ENCODE results near the gene DBP.
"Not testable (repeated sequence)": the region's sequence is repeated elsewhere in the genome, so short reads cannot be mapped to it uniquely, and the experiment has no call there.

DBP gene

GRCh38 chr19:48638831-48639381, 1.7 kb upstream of the DBP start:
- DNase-seq, result no peak

- peak; percentile 69 to 80 for DNase-seq
Measured at GRCh38 chr19:48637948-48638830, 1.0 kb upstream of the DBP start.

GRCh38 chr19:48637449-48637947, 319 bp upstream of the DBP start:
- peak; percentile 98 to 100 for DNase-seq

GRCh38 chr19:48635966-48636858, 967 bp downstream of the DBP start:
- no peak for DNase-seq

- DNase-seq, result peak; percentile 79 to 80
Measured at GRCh38 chr19:48635263-48635965, 1.8 kb downstream of the DBP start.

- peak; percentile 94 to 96 for DNase-seq
Measured at GRCh38 chr19:48634424-48635262, 2.5 kb downstream of the DBP start.

GRCh38 chr19:48634036-48634342, 3.2 kb downstream of the DBP start:
- no peak for DNase-seq

GRCh38 chr19:48633148-48634035, 3.8 kb downstream of the DBP start:
- no peak for DNase-seq

GRCh38 chr19:48632692-48633147, 4.5 kb downstream of the DBP start:
- DNase-seq, result no peak

GRCh38 chr19:48632286-48632685, 4.9 kb downstream of the DBP start:
- DNase-seq, result not testable (repeated sequence)

GRCh38 chr19:48631225-48631624, 6.0 kb downstream of the DBP start:
- no peak for DNase-seq

- DNase-seq, result no peak
Measured at GRCh38 chr19:48630296-48631063, 6.7 kb downstream of the DBP start.

GRCh38 chr19:48629599-48630295, 7.4 kb downstream of the DBP start:
- peak in 1 of 2 donors; percentile 51 for DNase-seq

GRCh38 chr19:48629297-48629598, 7.9 kb downstream of the DBP start:
- no peak for DNase-seq

GRCh38 chr19:48628486-48629296, 8.5 kb downstream of the DBP start:
- DNase-seq, result no peak

GRCh38 chr19:48627865-48628314, 9.3 kb downstream of the DBP start:
- no peak for DNase-seq

GRCh38 chr19:48627201-48627864, 9.8 kb downstream of the DBP start:
- DNase-seq, result no peak

- no peak for DNase-seq
Measured at GRCh38 chr19:48625891-48626327, 11.3 kb downstream of the DBP start.

Data from stimulated activated CD4-positive, alpha-beta T cell treated with anti-CD3 and anti-CD28 coated beads, Interleukin-2, amount 100 ng/mL, for 24 hours (primary cell).